Neuronal stem cell (in vitro differentiated cells): ENCODE data around the gene OLA1.

ENCODE experiments used
- DNase-seq: peaks from one replicate; pipeline ENCODE4 v3.0.0-alpha.2; 2013; ENCODE audit warnings: low spot score
- H2AFZ ChIP-seq: one replicate; pipeline ENCODE4 v1.6.1; 2013; ENCODE audit warnings: mild to moderate bottlenecking, low read length, inconsistent platforms
- H2AK5ac ChIP-seq: 2 replicates; pipeline ENCODE4 v1.6.1; 2013; ENCODE audit warnings: low read depth, mild to moderate bottlenecking, inconsistent platforms, low read length, moderate library complexity, mixed read lengths
- H2BK120ac ChIP-seq: 2 replicates; pipeline ENCODE4 v1.6.1; 2013; ENCODE audit warnings: low read depth, mild to moderate bottlenecking, inconsistent platforms, low read length, moderate library complexity, mixed read lengths
- H2BK12ac ChIP-seq: one replicate; pipeline ENCODE4 v1.6.1; 2013; ENCODE audit warnings: low read length, inconsistent platforms
- H2BK15ac ChIP-seq: 2 replicates; pipeline ENCODE4 v1.6.1; 2013; ENCODE audit warnings: mild to moderate bottlenecking, low read length, inconsistent platforms, mixed read lengths
- H2BK5ac ChIP-seq: one replicate; pipeline ENCODE4 v1.6.1; 2013; ENCODE audit warnings: inconsistent platforms, mild to moderate bottlenecking, low read length, moderate library complexity
- H3K14ac ChIP-seq: one replicate; pipeline ENCODE4 v1.6.1; 2013; ENCODE audit warnings: low read length, inconsistent platforms
- H3K18ac ChIP-seq: 2 replicates; pipeline ENCODE4 v1.6.1; 2013; ENCODE audit warnings: low read length, inconsistent platforms
- H3K23ac ChIP-seq: 2 replicates; pipeline ENCODE4 v1.6.1; 2013; ENCODE audit warnings: low read depth, mild to moderate bottlenecking, mixed read lengths, low read length, inconsistent platforms; ENCODE audit not compliant: poor library complexity
- H3K27ac ChIP-seq: replicated peaks from 3 replicates; pipeline ENCODE4 v1.5.1; 2013; ENCODE audit warnings: low read length, inconsistent platforms
- H3K27me3 ChIP-seq, 3 experiments: 2 replicates each; pipeline ENCODE4 v1.6.1; 2013; ENCODE audit warnings: low read length in 3 of 3, mild to moderate bottlenecking in 2 of 3, inconsistent platforms in 1 of 3, low read depth in 1 of 3, mixed read lengths in 1 of 3, moderate library complexity in 1 of 3; ENCODE audit not compliant: control insufficient read depth in 3 of 3, insufficient read depth in 3 of 3
- H3K36me3 ChIP-seq, 2 donors: replicated peaks in 1 of 2; 2 replicates each; pipeline ENCODE4 v1.6.1; 2013; ENCODE audit warnings: low read length in 2 of 2; ENCODE audit not compliant: control insufficient read depth in 2 of 2, insufficient read depth in 2 of 2
- H3K4ac ChIP-seq: 2 replicates; pipeline ENCODE4 v1.6.1; 2013; ENCODE audit warnings: inconsistent platforms, mild to moderate bottlenecking, low read length, moderate library complexity
- H3K4me1 ChIP-seq, 2 donors: 1 replicate in 1 of 2; 2 replicates in 1 of 2; pipeline ENCODE4 v1.6.1; 2013; ENCODE audit warnings: low read length in 2 of 2, low read depth in 1 of 2; ENCODE audit not compliant: control insufficient read depth in 2 of 2, insufficient read depth in 1 of 2
- H3K4me2 ChIP-seq: one replicate; pipeline ENCODE4 v1.6.1; 2013; ENCODE audit warnings: mild to moderate bottlenecking, low read length, inconsistent platforms; ENCODE audit not compliant: insufficient read depth, poor library complexity, severe bottlenecking
- H3K4me3 ChIP-seq, 2 donors: 2 replicates each; pipeline ENCODE4 v1.5.1; 2013; ENCODE audit warnings: low read length in 2 of 2, mild to moderate bottlenecking in 2 of 2, inconsistent platforms in 1 of 2, moderate library complexity in 1 of 2
- H3K79me1 ChIP-seq: one replicate; pipeline ENCODE4 v1.6.1; 2013; ENCODE audit warnings: low read depth, mild to moderate bottlenecking, inconsistent platforms, low read length, moderate library complexity
- H3K9ac ChIP-seq: one replicate; pipeline ENCODE4 v1.6.1; 2013; ENCODE audit warnings: mild to moderate bottlenecking, low read depth, low read length, inconsistent platforms; ENCODE audit not compliant: poor library complexity
- H3K9me3 ChIP-seq, 2 donors: replicated peaks in 1 of 2; 2 replicates each; pipeline versions ENCODE3 to v1.6.1; 2013; ENCODE audit warnings: low read length in 2 of 2, mild to moderate bottlenecking in 2 of 2, inconsistent platforms in 1 of 2, low read depth in 1 of 2, mixed read lengths in 1 of 2, moderate library complexity in 1 of 2; ENCODE audit not compliant: control insufficient read depth in 2 of 2, insufficient read depth in 1 of 2
- H4K8ac ChIP-seq: one replicate; pipeline ENCODE4 v1.6.1; 2013; ENCODE audit warnings: low read depth, mild to moderate bottlenecking, inconsistent platforms, low read length, moderate library complexity
- H4K91ac ChIP-seq: one replicate; pipeline ENCODE4 v1.6.1; 2013; ENCODE audit warnings: low read length, low read depth, mild to moderate bottlenecking, inconsistent platforms; ENCODE audit not compliant: poor library complexity
- WGBS, 2 donors: extraction: QIAGEN DNeasy Blood & Tissue Kit; methylation state at CpG; one replicate each; pipeline ENCODE4 v1.1.7; 2013; ENCODE audit warnings: missing lambda C conversion rate in 2 of 2, mixed read lengths in 1 of 2; ENCODE audit not compliant: insufficient read length in 2 of 2, insufficient replicate concordance in 1 of 2; ENCODE audit errors: extremely low coverage in 2 of 2; 5-methylcytosine and 5-hydroxymethylcytosine counted together

The OLA1 gene

GRCh38 chr2:174263997-174264396 lies 15.7 kb upstream of the OLA1 start:
- Histone ChIP-seq H3K23ac (no peak overlapping the region), H2BK120ac (no peak overlapping the region), H3K4me1 (peaks cover 0 to 2% of the 10 kb centered on the region in 2 donors), H3K14ac (no peak overlapping the region), H3K9ac (no peak overlapping the region), H2AFZ (no peak overlapping the region), H2BK5ac (no peak overlapping the region), H3K9me3 (no peaks in the 10 kb centered on the region), H3K4me3 (no peak overlapping the region), H2BK15ac (no peak overlapping the region), H3K4me2 (no peak overlapping the region), H2BK12ac (no peak overlapping the region), H3K4ac (no peak overlapping the region), H2AK5ac (no peak overlapping the region), H4K91ac (no peak overlapping the region), H4K8ac (no peak overlapping the region), H3K79me1 (no peaks in the 10 kb centered on the region), H3K27me3 (peaks cover 0 to 5% (median 0%) of the 10 kb centered on the region in 3 experiments), H3K27ac (no peak overlapping the region), H3K18ac (no peak overlapping the region), H3K36me3 (no peaks in the 10 kb centered on the region)
- no CpG with 5 or more reads among the region's 3 CpGs for WGBS, 2 donors
- DNase-seq: no peak

GRCh38 chr2:174259981-174260380 lies 11.6 kb upstream of the OLA1 start:
- H3K4ac ChIP-seq: no peak overlapping the region
- H4K8ac ChIP-seq: no peak overlapping the region
- H3K9me3 ChIP-seq: no peaks in the 10 kb centered on the region
- H3K23ac ChIP-seq: no peak overlapping the region
- no peak overlapping the region for H2BK12ac ChIP-seq
- H2AK5ac ChIP-seq: no peak overlapping the region
- WGBS, 2 donors: no CpG with 5 or more reads among the region's 1 CpG
- H2BK15ac ChIP-seq: no peak overlapping the region
- H3K4me1 ChIP-seq: no peaks in the 10 kb centered on the region
- no peak overlapping the region for H4K91ac ChIP-seq
- no peaks in the 10 kb centered on the region for H3K79me1 ChIP-seq
- no peak overlapping the region for H2BK5ac ChIP-seq
- no peaks in the 10 kb centered on the region for H3K27me3 ChIP-seq
- no peak for DNase-seq
- no peak overlapping the region for H2AFZ ChIP-seq
- H3K36me3 ChIP-seq: no peaks in the 10 kb centered on the region
- no peak overlapping the region for H3K4me2 ChIP-seq
- H3K9ac ChIP-seq: no peak overlapping the region
- no peak overlapping the region for H3K18ac ChIP-seq
- H2BK120ac ChIP-seq: no peak overlapping the region
- H3K14ac ChIP-seq: no peak overlapping the region
- H3K27ac ChIP-seq: no peak overlapping the region
- no peak overlapping the region for H3K4me3 ChIP-seq

GRCh38 chr2:174254267-174254666 lies 5.9 kb upstream of the OLA1 start:
- DNase-seq: no peak
- Histone ChIP-seq H3K4me3 (no peak overlapping the region), H2AFZ (no peak overlapping the region), H3K79me1 (no peaks in the 10 kb centered on the region), H3K4ac (no peak overlapping the region), H2AK5ac (no peak overlapping the region), H4K8ac (no peak overlapping the region), H3K4me2 (no peak overlapping the region), H3K23ac (no peak overlapping the region), H3K9me3 (no peaks in the 10 kb centered on the region), H2BK120ac (no peak overlapping the region), H2BK15ac (no peak overlapping the region), H3K18ac (no peak overlapping the region), H3K27me3 (no peaks in the 10 kb centered on the region), H3K14ac (no peak overlapping the region), H3K27ac (no peak overlapping the region), H3K36me3 (no peaks in the 10 kb centered on the region), H2BK5ac (no peak overlapping the region), H3K4me1 (no peaks in the 10 kb centered on the region), H3K9ac (no peak overlapping the region), H4K91ac (no peak overlapping the region), H2BK12ac (no peak overlapping the region)
- WGBS, 2 donors: no CpG with 5 or more reads among the region's 6 CpGs

GRCh38 chr2:174248998-174249592 lies 763 bp upstream of the OLA1 start:
- no peak overlapping the region for H3K14ac ChIP-seq
- H3K4me1 ChIP-seq: peaks cover 0 to 1% of the 10 kb centered on the region in 2 donors
- H4K8ac ChIP-seq: no peak overlapping the region
- H2AK5ac ChIP-seq: no peak overlapping the region
- peak overlapping the region; percentile 96 for H3K23ac ChIP-seq
- no peak overlapping the region for H2BK12ac ChIP-seq
- peak overlapping the region; percentile 95 for H2AFZ ChIP-seq
- peak overlapping the region; percentile 91 for H3K18ac ChIP-seq
- H3K4me2 ChIP-seq: peak overlapping the region; percentile 69
- H2BK120ac ChIP-seq: no peak overlapping the region
- peaks cover 3 to 27% of the 10 kb centered on the region in 2 donors for H3K36me3 ChIP-seq
- no CpG with 5 or more reads among the region's 16 CpGs for WGBS, 2 donors
- no peaks in the 10 kb centered on the region for H3K27me3 ChIP-seq
- no peak overlapping the region for H4K91ac ChIP-seq
- no peaks in the 10 kb centered on the region for H3K9me3 ChIP-seq
- peak overlapping the region; percentile 55 for H3K27ac ChIP-seq
- H2BK15ac ChIP-seq: no peak overlapping the region
- no peak overlapping the region for H3K4ac ChIP-seq
- no peak for DNase-seq
- H3K9ac ChIP-seq: no peak overlapping the region
- H2BK5ac ChIP-seq: no peak overlapping the region
- H3K79me1 ChIP-seq: peaks cover 6% of the 10 kb centered on the region
- peak overlapping the region; percentile 60 to 74 for H3K4me3 ChIP-seq
